ENCODE data around the gene ABHD16A.

ABHD16A gene

GRCh38 chr6:31721351-31722020, 18.4 kb upstream of the ABHD16A start, which contains the start of gene LY6G6C:
Gene LY6G6C (minus strand): TSS chr6:31721746. CDS start chr6:31721679, 67 bp downstream.
- TF ChIP-seq POLR2A (IDR thresholded peaks at IDR 0.05; ENCODE audit: low read depth, low read length): no peak
- TF ChIP-seq TAF1 (IDR thresholded peaks at IDR 0.05; ENCODE audit: borderline replicate concordance, low read depth, low read length): no peak
- no peak for TF ChIP-seq POLR2AphosphoS5 (IDR thresholded peaks at IDR 0.05; ENCODE audit: low read depth, low read length)
- DNase-seq (ENCODE audit: insufficient read length): no peak
- FAIRE-seq: no peak

- TF ChIP-seq POLR2AphosphoS5 (IDR thresholded peaks at IDR 0.05; ENCODE audit: low read depth, low read length) (no peak), POLR2A (IDR thresholded peaks at IDR 0.05; ENCODE audit: low read depth, low read length) (no peak)
- DNase-seq (ENCODE audit: insufficient read length) (no peak), FAIRE-seq (no peak)
Measured at GRCh38 chr6:31720196-31720770, 17.2 kb upstream of the ABHD16A start.

DNA sequence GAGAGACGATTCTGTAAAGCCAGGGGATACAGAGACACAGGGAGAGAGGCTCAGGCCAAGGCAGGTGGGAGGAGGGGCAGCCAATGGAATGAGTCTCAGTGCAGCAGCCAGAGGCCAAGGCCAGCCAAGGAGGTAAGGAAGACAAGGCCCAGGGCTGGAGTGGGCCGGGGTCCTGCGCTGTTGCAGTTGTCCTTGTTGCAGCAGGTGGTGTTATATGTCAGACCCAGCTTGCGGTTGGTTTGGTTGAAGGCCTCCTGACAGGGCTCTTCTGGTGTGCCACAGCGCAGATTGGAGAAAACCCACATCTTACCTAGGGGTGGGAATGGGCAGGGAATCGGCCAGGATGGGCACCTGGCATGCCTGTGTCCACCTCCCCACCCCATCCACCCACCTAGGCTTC, 15.9 kb upstream of the ABHD16A start:
- FAIRE-seq (no peak), DNase-seq (ENCODE audit: insufficient read length) (no peak)
- TF ChIP-seq POLR2AphosphoS5 (IDR thresholded peaks at IDR 0.05; ENCODE audit: low read depth, low read length): no peak
- no peak for TF ChIP-seq TAF1 (IDR thresholded peaks at IDR 0.05; ENCODE audit: borderline replicate concordance, low read depth, low read length)
- TF ChIP-seq POLR2A (IDR thresholded peaks at IDR 0.05; ENCODE audit: low read depth, low read length): no peak

DNA sequence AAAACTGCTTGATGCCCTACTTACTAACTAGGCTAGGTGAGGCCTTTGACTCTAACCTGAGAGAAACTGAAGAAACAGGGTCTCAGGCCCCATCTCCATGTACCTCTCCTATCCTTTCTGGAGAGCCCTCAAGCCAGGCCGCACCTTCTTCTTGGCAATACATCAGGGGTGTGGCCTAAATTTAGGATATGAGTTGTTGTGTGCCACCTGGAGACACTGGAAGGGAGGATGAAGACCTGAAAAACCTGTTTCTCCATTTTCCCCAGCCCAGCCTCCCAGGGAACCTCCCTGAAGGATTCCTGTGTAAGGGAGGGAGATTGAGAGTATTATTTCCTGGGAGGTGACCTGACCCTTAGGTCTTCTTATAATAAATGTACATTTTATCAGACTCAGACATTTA, 15.1 kb upstream of the ABHD16A start:
- FAIRE-seq (no peak), DNase-seq (ENCODE audit: insufficient read length) (no peak)
- TF ChIP-seq POLR2AphosphoS5 (IDR thresholded peaks at IDR 0.05; ENCODE audit: low read depth, low read length) (no peak), POLR2A (IDR thresholded peaks at IDR 0.05; ENCODE audit: low read depth, low read length) (no peak), TAF1 (IDR thresholded peaks at IDR 0.05; ENCODE audit: borderline replicate concordance, low read depth, low read length) (no peak)

- FAIRE-seq: no peak
Measured at GRCh38 chr6:31717499-31718222, 14.5 kb upstream of the ABHD16A start.

DNA sequence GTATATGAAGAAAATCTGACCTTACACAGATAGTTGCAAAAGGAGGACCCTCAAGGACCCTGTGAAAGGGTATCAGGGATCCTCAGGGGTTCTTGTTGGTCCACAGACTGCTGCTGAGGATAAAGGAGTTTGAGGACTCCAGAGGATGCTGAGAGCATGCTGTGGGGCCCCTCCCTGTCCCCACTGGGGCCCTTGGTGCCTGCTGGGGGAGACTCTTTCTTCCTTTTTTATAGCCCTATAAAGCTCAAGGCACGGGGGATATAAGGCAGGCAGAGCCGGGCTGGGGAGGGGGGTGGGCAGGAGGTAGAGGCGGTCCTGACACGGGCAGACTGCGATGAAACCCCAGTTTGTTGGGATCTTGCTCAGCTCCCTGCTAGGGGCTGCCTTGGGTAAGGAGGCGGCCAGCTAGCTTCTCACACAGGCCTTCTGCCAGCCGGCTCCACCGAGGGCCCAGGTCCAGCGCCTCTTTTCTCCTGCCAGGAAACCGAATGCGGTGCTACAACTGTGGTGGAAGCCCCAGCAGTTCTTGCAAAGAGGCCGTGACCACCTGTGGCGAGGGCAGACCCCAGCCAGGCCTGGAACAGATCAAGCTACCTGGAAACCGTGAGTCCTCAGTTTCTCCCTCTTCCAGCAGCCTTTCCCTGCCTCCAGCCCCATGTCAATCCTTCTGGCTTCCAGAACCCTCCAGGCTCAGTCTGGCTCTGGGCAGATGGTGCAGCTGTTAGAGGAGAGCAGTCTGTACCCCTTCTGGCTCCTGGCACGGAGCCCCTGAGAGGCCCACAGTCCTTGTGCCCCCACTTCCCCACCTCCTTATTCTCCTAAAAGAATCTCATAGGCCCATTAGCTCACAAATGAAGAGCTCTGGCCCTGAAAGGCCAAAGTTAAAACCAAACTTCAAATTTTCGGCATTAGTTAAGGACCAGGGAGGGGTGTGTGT, 12.2 kb upstream of the ABHD16A start, which contains the start of gene LY6G6D:
LY6G6D (plus strand) TSS at position 327 of the 937 bp plus-strand sequence; CDS start at position 335, 8 bp downstream.
- no peak for DNase-seq (ENCODE audit: insufficient read length)
- FAIRE-seq: no peak
- no peak for TF ChIP-seq POLR2A (IDR thresholded peaks at IDR 0.05; ENCODE audit: low read depth, low read length)
- no peak for TF ChIP-seq TAF1 (IDR thresholded peaks at IDR 0.05; ENCODE audit: borderline replicate concordance, low read depth, low read length)
- TF ChIP-seq POLR2AphosphoS5 (IDR thresholded peaks at IDR 0.05; ENCODE audit: low read depth, low read length): no peak

More at GRCh38 chr6:31717499-31718222, 14.5 kb upstream of the ABHD16A start:
- no peak for DNase-seq (ENCODE audit: insufficient read length)
- TF ChIP-seq TAF1 (IDR thresholded peaks at IDR 0.05; ENCODE audit: borderline replicate concordance, low read depth, low read length) (no peak), POLR2AphosphoS5 (IDR thresholded peaks at IDR 0.05; ENCODE audit: low read depth, low read length) (no peak), POLR2A (IDR thresholded peaks at IDR 0.05; ENCODE audit: low read depth, low read length) (no peak)

GRCh38 chr6:31713991-31714684, 11.0 kb upstream of the ABHD16A start:
- TF ChIP-seq TAF1 (IDR thresholded peaks at IDR 0.05; ENCODE audit: borderline replicate concordance, low read depth, low read length) (no peak), POLR2AphosphoS5 (IDR thresholded peaks at IDR 0.05; ENCODE audit: low read depth, low read length) (no peak), POLR2A (IDR thresholded peaks at IDR 0.05; ENCODE audit: low read depth, low read length) (no peak)
- DNase-seq (ENCODE audit: insufficient read length) (no peak), FAIRE-seq (no peak)

- FAIRE-seq (no peak), DNase-seq (ENCODE audit: insufficient read length) (no peak)
- no peak for TF ChIP-seq TAF1 (IDR thresholded peaks at IDR 0.05; ENCODE audit: borderline replicate concordance, low read depth, low read length)
- TF ChIP-seq POLR2A (IDR thresholded peaks at IDR 0.05; ENCODE audit: low read depth, low read length): no peak
- no peak for TF ChIP-seq POLR2AphosphoS5 (IDR thresholded peaks at IDR 0.05; ENCODE audit: low read depth, low read length)
Measured at GRCh38 chr6:31713465-31713864, 10.3 kb upstream of the ABHD16A start.

- TF ChIP-seq POLR2AphosphoS5 (IDR thresholded peaks at IDR 0.05; ENCODE audit: low read depth, low read length): no peak
- no peak for TF ChIP-seq TAF1 (IDR thresholded peaks at IDR 0.05; ENCODE audit: borderline replicate concordance, low read depth, low read length)
- no peak for TF ChIP-seq POLR2A (IDR thresholded peaks at IDR 0.05; ENCODE audit: low read depth, low read length)
- FAIRE-seq (no peak), DNase-seq (ENCODE audit: insufficient read length) (no peak)
Measured at GRCh38 chr6:31712296-31712695, 9.2 kb upstream of the ABHD16A start.

GRCh38 chr6:31711233-31711632, 8.1 kb upstream of the ABHD16A start:
- FAIRE-seq (no peak), DNase-seq (ENCODE audit: insufficient read length) (no peak)
- no peak for TF ChIP-seq POLR2AphosphoS5 (IDR thresholded peaks at IDR 0.05; ENCODE audit: low read depth, low read length)
- no peak for TF ChIP-seq TAF1 (IDR thresholded peaks at IDR 0.05; ENCODE audit: borderline replicate concordance, low read depth, low read length)
- TF ChIP-seq POLR2A (IDR thresholded peaks at IDR 0.05; ENCODE audit: low read depth, low read length): no peak

Measured in GM12892 (cell line).